Mammary epithelial cell (primary cell): ENCODE results near the gene CXCL1.

Experiments
- CTCF ChIP-seq, 2 donors: IDR thresholded peaks in 1 of 2; conservative IDR thresholded peaks in 1 of 2; 2 replicates each; pipeline ENCODE4 v1.5.1; 2011 to 2012; ENCODE audit warnings: inconsistent platforms in 2 of 2, low read length in 2 of 2, mild to moderate bottlenecking in 2 of 2, control low read depth in 1 of 2, low read depth in 1 of 2; ENCODE audit not compliant: insufficient read depth in 1 of 2; ENCODE audit errors: extremely low read depth in 1 of 2
- EZH2 ChIP-seq: IDR thresholded peaks from 2 replicates; pipeline ENCODE4 v1.6.1; 2012; ENCODE audit warnings: low read length, inconsistent platforms, borderline replicate concordance

- TF ChIP-seq CTCF (conservative IDR thresholded peaks at IDR 0.05 in 1 of 2, IDR thresholded peaks at IDR 0.05 in 1 of 2; ENCODE audit: extremely low read depth in 1 of 2, insufficient read depth in 1 of 2, low read depth in 1 of 2, low read length in 2 of 2) (no peak), EZH2 (no peak)
Observed at GRCh38 chr4:73895201-73896175, 26.3 kb downstream of the CXCL1 start.
